Measurements from ENCODE around the gene ADH5. TPM values are rescaled to one million over a fixed set of nuclear protein-coding genes. Genes with fewer than 3 reads are reported as not detected.

ADH5 gene
- total and polyA plus RNA-seq, 2 of the 8 experiments (the other 6 are each of a cell fraction or from before 2014, with no cell fraction given), result 223 to 327 TPM

DNA sequence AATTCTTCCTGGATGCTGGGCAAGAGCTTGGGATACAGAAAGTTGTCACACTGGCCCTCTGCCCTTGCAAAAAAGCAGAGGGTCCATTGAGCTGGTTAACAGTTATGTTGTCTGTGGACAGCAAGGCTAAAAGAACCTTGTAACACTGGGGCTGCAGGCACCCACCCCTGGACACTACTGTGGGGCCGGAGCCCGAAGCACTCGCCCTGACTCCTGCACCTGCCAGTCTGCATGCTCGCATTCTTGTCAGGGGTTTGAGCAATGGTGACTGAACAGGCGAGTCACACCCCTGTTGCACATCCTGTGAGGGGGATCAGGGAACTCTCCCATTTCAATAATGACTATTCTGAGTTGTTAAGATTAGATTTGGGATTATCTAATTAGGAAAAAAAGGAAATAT, 31.9 kb upstream of the ADH5 start:
- Histone ChIP-seq H3K79me1 (ENCODE audit: low read depth, low read length) (no peaks in the 10 kb centered on the region), H3K9me3 (ENCODE audit: insufficient read depth in 2 of 2, low read depth in 1 of 2, low read length in 1 of 2) (peaks cover 0 to 6% of the 10 kb centered on the region in 2 experiments; a peak in 3 of 4 replicates), H3K4me1 (replicated peaks in 1 of 4; ENCODE audit: control insufficient read depth in 3 of 4, insufficient read depth in 4 of 4, low read length in 3 of 4) (no peaks in the 10 kb centered on the region; a peak in 1 of 7 replicates), H3K4me2 (ENCODE audit: insufficient read depth in 1 of 2, low read depth in 2 of 2, low read length in 2 of 2) (no peak overlapping the region), H3K27me3 (replicated peaks in 1 of 4; ENCODE audit: control insufficient read depth in 3 of 4, extremely low read depth in 1 of 4, insufficient read depth in 3 of 4, low read length in 3 of 4) (no peaks in the 10 kb centered on the region), H4K5ac (ENCODE audit: insufficient read length, low read depth, low read length) (no peak overlapping the region), H4K8ac (ENCODE audit: extremely low read depth, insufficient read depth, low read length) (no peak overlapping the region), H4K91ac (replicated peaks; ENCODE audit: insufficient read length, low read length) (no peak overlapping the region), H3K27ac (ENCODE audit: low read depth, low read length) (no peak overlapping the region), H3K23me2 (ENCODE audit: low read depth, low read length) (no peaks in the 10 kb centered on the region), H2AFZ (ENCODE audit: low read length) (no peak overlapping the region), H2AK5ac (ENCODE audit: low read depth, low read length) (no peak overlapping the region), H2BK5ac (ENCODE audit: low read depth, low read length) (no peak overlapping the region), H3K4me3 (ENCODE audit: extremely low read depth in 1 of 4, insufficient read depth in 2 of 4, low read depth in 3 of 4, low read length in 4 of 4) (no peak overlapping the region), H3K79me2 (ENCODE audit: control insufficient read depth in 1 of 2, insufficient read depth in 2 of 2, low read length in 2 of 2) (no peaks in the 10 kb centered on the region; a peak in 1 of 4 replicates), H3K36me3 (ENCODE audit: control insufficient read depth in 2 of 4, insufficient read depth in 4 of 4, low read length in 3 of 4) (peaks cover 0 to 4% (median 0%) of the 10 kb centered on the region in 4 experiments; a peak in 1 of 8 replicates), H3K4ac (replicated peaks; ENCODE audit: insufficient read length, low read depth, low read length) (no peak overlapping the region), H2BK15ac (ENCODE audit: low read length) (no peak overlapping the region), H3K14ac (ENCODE audit: insufficient read length) (no peak overlapping the region), H3K23ac (ENCODE audit: insufficient read length) (no peak overlapping the region), H2BK12ac (ENCODE audit: low read depth, low read length) (no peak overlapping the region), H3K56ac (replicated peaks; ENCODE audit: insufficient read length, low read depth, low read length) (no peak overlapping the region), H3K18ac (ENCODE audit: extremely low read depth, low read length) (no peak overlapping the region), H2BK120ac (replicated peaks; ENCODE audit: low read depth, low read length) (no peak overlapping the region), H3K9ac (replicated peaks in 1 of 4; ENCODE audit: extremely low read depth in 1 of 4, low read depth in 3 of 4, low read length in 3 of 4) (no peak overlapping the region), H2BK20ac (ENCODE audit: low read length) (no peak overlapping the region), H4K20me1 (replicated peaks in 1 of 2; ENCODE audit: control insufficient read depth in 1 of 2, insufficient read depth in 2 of 2, low read length in 2 of 2) (no peaks in the 10 kb centered on the region)
- CTCF ChIA-PET (ENCODE audit: partially characterized antibody), result interaction anchor here (1.0 to 1.9 kb wide), 4 partner anchors 84 to 343 kb away, joined by 4 to 14 read pairs (median 5); no protein-coding TSS in a partner anchor
- FAIRE-seq, result no peak
- no peak for DNase-seq (ENCODE audit: low read depth in 1 of 2, low spot score in 2 of 2)
- WGBS, 2 experiments (ENCODE audit: extremely low coverage in 1 of 2, insufficient coverage in 1 of 2, insufficient read length in 1 of 2, insufficient replicate concordance in 2 of 2, low coverage in 1 of 2, low lambda C conversion rate in 2 of 2, missing lambda C conversion rate in 1 of 2), result 78% methylated on average over 5 of the region's 5 CpGs; no CpG with 5 or more reads in 1 of the 2 experiments
- POLR2A ChIA-PET (ENCODE audit: partially characterized antibody), result interaction anchor here (0.5 to 2.4 kb wide), 2 partner anchors 30 to 32 kb away, joined by 3 to 8 read pairs; partner anchors contain the start of gene ADH5
- no peak for TF ChIP-seq BACH1 (IDR thresholded peaks at IDR 0.05; ENCODE audit: low read length)
- TF ChIP-seq FOSL1 (IDR thresholded peaks at IDR 0.05; ENCODE audit: insufficient read depth, low read depth, low read length), result no peak
- no peak for TF ChIP-seq SRF (IDR thresholded peaks at IDR 0.05; ENCODE audit: low read depth, low read length)
- no peak for TF ChIP-seq HDAC2 (IDR thresholded peaks at IDR 0.05; ENCODE audit: borderline replicate concordance in 1 of 2, low read depth in 2 of 2, low read length in 2 of 2)
